GM19467 (cell line): ENCODE results near the gene ATF6B.
"Not testable (repeated sequence)": the region's sequence is repeated elsewhere in the genome, so short reads cannot be mapped to it uniquely, and the experiment has no call there.

Source experiments
- ATAC-seq: cut with Tn5 transposase; IDR thresholded peaks from one replicate; pipeline ENCODE4 v1.9.1; 2021; ENCODE audit warnings: mild to moderate bottlenecking, moderate library complexity; ENCODE audit not compliant: unreplicated experiment

Gene ATF6B

GRCh38 chr6:32108727-32109113 lies 19.3 kb downstream of the ATF6B start:
- no peak for ATAC-seq

- ATAC-seq, result no peak
Observed at GRCh38 chr6:32108094-32108627, 19.9 kb downstream of the ATF6B start.

- no peak for ATAC-seq
Observed at GRCh38 chr6:32107406-32107805, 20.6 kb downstream of the ATF6B start.

- no peak for ATAC-seq
Observed at GRCh38 chr6:32105433-32105832, 22.6 kb downstream of the ATF6B start.

GRCh38 chr6:32102255-32102654 lies 25.8 kb downstream of the ATF6B start:
- no peak for ATAC-seq

GRCh38 chr6:32100251-32100650 lies 27.8 kb downstream of the ATF6B start:
- ATAC-seq, result not testable (repeated sequence)

- no peak for ATAC-seq
Observed at GRCh38 chr6:32097364-32097763, 30.7 kb downstream of the ATF6B start.

- ATAC-seq, result no peak
Observed at GRCh38 chr6:32096394-32097258, 31.4 kb downstream of the ATF6B start.

- ATAC-seq, result no peak
Observed at GRCh38 chr6:32096087-32096393, 32.0 kb downstream of the ATF6B start.

GRCh38 chr6:32095338-32096086 lies 32.5 kb downstream of the ATF6B start:
- ATAC-seq, result no peak

- no peak for ATAC-seq
Observed at GRCh38 chr6:32092760-32093497, 35.1 kb downstream of the ATF6B start.

- ATAC-seq, result no peak
Observed at GRCh38 chr6:32089082-32089828, 38.8 kb downstream of the ATF6B start.

- ATAC-seq, result no peak
Observed at GRCh38 chr6:32088487-32089049, 39.5 kb downstream of the ATF6B start.

- ATAC-seq, result no peak
Observed at GRCh38 chr6:32087574-32088486, 40.2 kb downstream of the ATF6B start.

- no peak for ATAC-seq
Observed at GRCh38 chr6:32086661-32087573, 41.1 kb downstream of the ATF6B start.

GRCh38 chr6:32085759-32086459 lies 42.1 kb downstream of the ATF6B start:
- ATAC-seq, result no peak

GRCh38 chr6:32084780-32085179 lies 43.3 kb downstream of the ATF6B start:
- ATAC-seq, result no peak
